Muscle of leg (tissue), 11 donors: ENCODE measurements around the gene SUSD6. TPM values are rescaled to one million over a fixed set of nuclear protein-coding genes. Genes with fewer than 3 reads are reported as not detected.

Source experiments
- DNase-seq: peaks from one replicate; pipeline ENCODE4 v3.0.0; 2013
- H3K27ac ChIP-seq: one replicate; pipeline ENCODE4 v1.5.1; 2013; ENCODE audit warnings: mild to moderate bottlenecking, low read length, control low read depth
- H3K27me3 ChIP-seq: one replicate; pipeline ENCODE4 v1.6.1; 2013; ENCODE audit warnings: low read length; ENCODE audit not compliant: control insufficient read depth, insufficient read depth
- H3K36me3 ChIP-seq: one replicate; pipeline ENCODE4 v1.6.1; 2013; ENCODE audit warnings: low read length; ENCODE audit not compliant: control insufficient read depth, insufficient read depth
- H3K4me1 ChIP-seq: one replicate; pipeline ENCODE4 v1.6.1; 2013; ENCODE audit warnings: low read length; ENCODE audit not compliant: control insufficient read depth, insufficient read depth
- H3K4me3 ChIP-seq: one replicate; pipeline ENCODE4 v1.5.1; 2013; ENCODE audit warnings: low read length, control low read depth
- H3K9me3 ChIP-seq: replicated peaks from 2 replicates; pipeline ENCODE4 v1.6.1; 2013; ENCODE audit warnings: low read depth, low read length; ENCODE audit not compliant: control insufficient read depth
- WGBS: methylation state at CpG from one replicate; pipeline ENCODE4 v1.1.5; 2013; ENCODE audit warnings: missing lambda C conversion rate; ENCODE audit not compliant: insufficient coverage; 5-methylcytosine and 5-hydroxymethylcytosine counted together
- polyA plus RNA-seq, 8 donors: library from polyadenylated mRNA; unstranded; fragments of 120-200 nt; gene quantifications; one replicate each; pipeline versions ENCODE4 v1.2.1 to v1.2.3, GENCODE V29; 2013; ENCODE audit warnings: inconsistent platforms in 1 of 8, low replicate concordance in 1 of 8; ENCODE audit not compliant: insufficient read length in 8 of 8, insufficient read depth in 1 of 8
- total RNA-seq: library from RNA; stranded (reverse); fragments of 120-200 nt; gene quantifications from one replicate; pipeline ENCODE4 v1.2.4, GENCODE V29; 2013

Gene SUSD6
- total and polyA plus RNA-seq, 9 donors = 7.8 to 22.1 (median 16.7) TPM

DNA sequence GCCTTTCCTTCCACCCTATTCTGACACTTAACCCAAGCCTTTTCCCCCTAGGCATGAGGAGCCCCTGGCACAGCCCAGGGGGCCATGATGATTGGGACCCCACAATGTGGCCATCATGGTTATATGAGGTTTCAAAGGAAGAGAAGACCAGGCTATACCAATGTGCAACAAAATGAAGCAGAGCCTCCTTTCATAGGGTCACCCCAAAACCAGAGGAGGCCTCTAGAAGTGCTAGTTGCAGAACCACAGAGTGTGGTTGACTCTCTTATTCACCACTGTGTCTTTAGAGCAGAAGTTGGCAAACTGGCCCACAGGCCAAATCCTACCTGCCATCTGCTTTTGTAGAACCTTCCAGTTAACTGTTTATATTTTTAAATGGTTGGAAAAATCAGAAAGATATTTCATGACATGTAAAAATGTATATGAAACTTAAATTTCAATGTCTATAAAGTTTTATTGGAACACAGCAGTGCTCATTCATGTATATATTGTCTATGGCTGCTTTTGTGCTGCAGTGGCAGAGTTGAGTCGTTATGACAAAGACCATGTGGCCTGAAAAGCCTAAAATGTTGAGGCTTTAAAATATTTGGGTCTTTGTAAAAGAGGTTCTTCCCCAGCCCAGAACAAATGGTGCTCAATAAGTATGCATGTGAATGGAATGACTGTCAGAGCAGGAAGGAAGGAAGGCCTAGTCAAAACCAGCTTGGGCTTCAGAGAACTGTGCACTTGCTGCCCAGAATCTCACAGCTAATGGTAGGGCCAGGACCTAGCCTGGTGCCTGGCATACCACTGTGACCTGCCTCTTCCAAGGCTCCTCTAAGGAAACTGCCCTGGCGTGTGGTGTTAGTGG is 49.2 kb downstream of the SUSD6 start:
- peaks cover 25% of the 10 kb centered on the region for H3K36me3 ChIP-seq
- no peaks in the 10 kb centered on the region for H3K27me3 ChIP-seq
- H3K4me3 ChIP-seq = no peak overlapping the region
- peaks cover 31% of the 10 kb centered on the region for H3K4me1 ChIP-seq
- H3K9me3 ChIP-seq = no peaks in the 10 kb centered on the region
- DNase-seq = no peak
- H3K27ac ChIP-seq = no peak overlapping the region
- 77% methylated on average over 2 of the region's 2 CpGs for WGBS

- H3K4me3 ChIP-seq = no peak overlapping the region
- peaks cover 25% of the 10 kb centered on the region for H3K36me3 ChIP-seq
- no peaks in the 10 kb centered on the region for H3K9me3 ChIP-seq
- WGBS = no CpG with 5 or more reads among the region's 1 CpG
- DNase-seq = no peak
- peaks cover 31% of the 10 kb centered on the region for H3K4me1 ChIP-seq
- H3K27me3 ChIP-seq = no peaks in the 10 kb centered on the region
- H3K27ac ChIP-seq = no peak overlapping the region
These were observed 49.8 kb downstream of the SUSD6 start for GRCh38 chr14:69661194-69661537.

DNA sequence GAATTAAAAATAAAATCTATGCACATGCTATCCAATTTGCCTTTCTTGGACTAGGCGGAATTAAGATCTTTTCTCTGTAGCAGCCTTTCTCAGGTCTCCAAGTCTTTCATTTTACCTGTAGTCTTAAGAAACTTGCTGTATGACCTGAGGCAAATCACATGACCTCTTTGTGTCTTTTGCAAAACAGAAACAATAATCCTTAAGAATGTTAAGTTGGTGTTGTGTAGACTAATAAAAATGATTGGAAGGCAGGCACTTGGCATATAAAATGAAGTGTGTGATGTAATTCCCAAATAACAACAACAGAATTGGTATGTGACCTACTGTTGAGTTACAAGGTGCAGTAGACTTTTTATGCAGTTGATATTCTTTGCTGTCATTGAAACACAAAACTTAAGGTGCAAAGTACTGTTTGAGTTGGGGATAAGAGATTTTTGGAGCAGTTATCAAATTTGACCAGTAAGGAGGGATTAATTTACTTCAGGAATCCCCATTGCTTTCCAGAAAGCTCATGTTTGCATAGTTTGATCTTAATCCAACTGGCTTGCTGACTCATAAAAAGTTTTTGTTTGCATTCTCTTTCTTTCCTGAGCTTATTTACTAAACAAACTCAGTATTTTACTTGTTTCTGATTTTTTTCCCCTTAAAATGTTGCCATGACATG is 51.4 kb downstream of the SUSD6 start:
- Histone ChIP-seq H3K9me3 (no peaks in the 10 kb centered on the region), H3K27me3 (no peaks in the 10 kb centered on the region), H3K4me3 (no peak overlapping the region), H3K36me3 (peaks cover 24% of the 10 kb centered on the region), H3K27ac (peak overlapping the region; percentile 85), H3K4me1 (peaks cover 32% of the 10 kb centered on the region)
- WGBS = no CpG with 5 or more reads among the region's 1 CpG
- DNase-seq = no peak

GRCh38 chr14:69663300-69663643 is 51.9 kb downstream of the SUSD6 start:
- Histone ChIP-seq H3K27ac (peak overlapping the region; percentile 85), H3K9me3 (no peaks in the 10 kb centered on the region), H3K36me3 (peaks cover 26% of the 10 kb centered on the region), H3K4me3 (no peak overlapping the region), H3K4me1 (peaks cover 27% of the 10 kb centered on the region), H3K27me3 (no peaks in the 10 kb centered on the region)
- 11% methylated on average over 1 of the region's 3 CpGs for WGBS
- DNase-seq = peak; percentile 98

- Histone ChIP-seq H3K27ac (peak overlapping the region; percentile 85), H3K9me3 (no peaks in the 10 kb centered on the region), H3K36me3 (peaks cover 18% of the 10 kb centered on the region), H3K4me3 (no peak overlapping the region), H3K27me3 (no peaks in the 10 kb centered on the region), H3K4me1 (peaks cover 22% of the 10 kb centered on the region)
- WGBS = 60% methylated on average over 1 of the region's 4 CpGs
- DNase-seq = no peak
These were observed 52.9 kb downstream of the SUSD6 start for GRCh38 chr14:69664265-69664664.

GRCh38 chr14:69664865-69665526 is 53.6 kb downstream of the SUSD6 start:
- no peak for DNase-seq
- Histone ChIP-seq H3K4me1 (peaks cover 22% of the 10 kb centered on the region), H3K27me3 (no peaks in the 10 kb centered on the region), H3K36me3 (peaks cover 11% of the 10 kb centered on the region), H3K9me3 (no peaks in the 10 kb centered on the region), H3K4me3 (no peak overlapping the region), H3K27ac (peak overlapping the region; percentile 58)
- no CpG with 5 or more reads among the region's 7 CpGs for WGBS

DNA sequence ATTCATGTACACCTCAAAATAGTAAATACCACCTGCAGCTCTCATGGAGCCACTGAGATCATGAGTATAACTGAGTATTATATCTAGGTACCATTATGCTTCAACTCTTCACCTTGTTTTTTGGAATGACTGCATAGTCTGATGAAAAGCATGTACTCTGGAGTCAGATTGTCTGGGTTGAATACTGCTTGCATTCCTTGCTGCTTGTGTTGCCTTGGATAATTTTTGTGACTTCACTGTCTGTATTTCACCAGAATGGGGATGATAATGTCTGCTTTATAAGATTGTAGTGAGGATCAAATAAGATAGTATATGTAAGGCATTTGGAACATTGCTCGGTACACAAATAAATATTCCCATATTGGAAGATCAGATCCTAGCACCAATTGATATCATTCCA is 54.2 kb downstream of the SUSD6 start:
- Histone ChIP-seq H3K4me3 (no peak overlapping the region), H3K36me3 (peaks cover 7% of the 10 kb centered on the region), H3K27me3 (no peaks in the 10 kb centered on the region), H3K4me1 (peaks cover 22% of the 10 kb centered on the region), H3K27ac (peak overlapping the region; percentile 65), H3K9me3 (no peaks in the 10 kb centered on the region)
- peak; percentile 40 for DNase-seq
- no CpG with 5 or more reads among the region's 1 CpG for WGBS

- Histone ChIP-seq H3K27ac (peak overlapping the region; percentile 65), H3K36me3 (peaks cover 7% of the 10 kb centered on the region), H3K4me3 (no peak overlapping the region), H3K4me1 (peaks cover 22% of the 10 kb centered on the region), H3K9me3 (no peaks in the 10 kb centered on the region), H3K27me3 (no peaks in the 10 kb centered on the region)
- DNase-seq = no peak
- no CpG with 5 or more reads among the region's 3 CpGs for WGBS
These were observed 54.7 kb downstream of the SUSD6 start for GRCh38 chr14:69666112-69666511.

GRCh38 chr14:69666690-69667211 is 55.4 kb downstream of the SUSD6 start:
- 66% methylated on average over 2 of the region's 2 CpGs for whole genome bisulfite sequencing
- peaks cover 24% of the 10 kb centered on the region for H3K4me1 ChIP-seq
- peak overlapping the region; percentile 37 for H3K27ac ChIP-seq

GRCh38 chr14:69667938-69668335 is 56.5 kb downstream of the SUSD6 start:
- Histone ChIP-seq H3K27ac (no peak overlapping the region), H3K4me3 (no peak overlapping the region), H3K4me1 (peaks cover 31% of the 10 kb centered on the region), H3K9me3 (no peaks in the 10 kb centered on the region), H3K27me3 (no peaks in the 10 kb centered on the region), H3K36me3 (peaks cover 3% of the 10 kb centered on the region)
- DNase-seq = no peak
- 73% methylated on average over 4 of the region's 4 CpGs for WGBS

More at GRCh38 chr14:69666690-69667211, 55.4 kb downstream of the SUSD6 start:
- Histone ChIP-seq H3K4me3 (no peak overlapping the region), H3K27me3 (no peaks in the 10 kb centered on the region), H3K9me3 (no peaks in the 10 kb centered on the region), H3K36me3 (peaks cover 3% of the 10 kb centered on the region)
- DNase-seq = peak; percentile 71
